ENCODE results near the gene MYBPH. TPM values are rescaled to one million over a fixed set of nuclear protein-coding genes. Genes with fewer than 3 reads are reported as not detected.

MYBPH gene
- total RNA-seq, result not detected in 2 replicates

GRCh38 chr1:203175237-203175826, at the start of gene MYBPH:
Gene MYBPH, minus strand, starts transcription at chr1:203175826. Its CDS starts 71 bp downstream, at chr1:203175755.

DNA sequence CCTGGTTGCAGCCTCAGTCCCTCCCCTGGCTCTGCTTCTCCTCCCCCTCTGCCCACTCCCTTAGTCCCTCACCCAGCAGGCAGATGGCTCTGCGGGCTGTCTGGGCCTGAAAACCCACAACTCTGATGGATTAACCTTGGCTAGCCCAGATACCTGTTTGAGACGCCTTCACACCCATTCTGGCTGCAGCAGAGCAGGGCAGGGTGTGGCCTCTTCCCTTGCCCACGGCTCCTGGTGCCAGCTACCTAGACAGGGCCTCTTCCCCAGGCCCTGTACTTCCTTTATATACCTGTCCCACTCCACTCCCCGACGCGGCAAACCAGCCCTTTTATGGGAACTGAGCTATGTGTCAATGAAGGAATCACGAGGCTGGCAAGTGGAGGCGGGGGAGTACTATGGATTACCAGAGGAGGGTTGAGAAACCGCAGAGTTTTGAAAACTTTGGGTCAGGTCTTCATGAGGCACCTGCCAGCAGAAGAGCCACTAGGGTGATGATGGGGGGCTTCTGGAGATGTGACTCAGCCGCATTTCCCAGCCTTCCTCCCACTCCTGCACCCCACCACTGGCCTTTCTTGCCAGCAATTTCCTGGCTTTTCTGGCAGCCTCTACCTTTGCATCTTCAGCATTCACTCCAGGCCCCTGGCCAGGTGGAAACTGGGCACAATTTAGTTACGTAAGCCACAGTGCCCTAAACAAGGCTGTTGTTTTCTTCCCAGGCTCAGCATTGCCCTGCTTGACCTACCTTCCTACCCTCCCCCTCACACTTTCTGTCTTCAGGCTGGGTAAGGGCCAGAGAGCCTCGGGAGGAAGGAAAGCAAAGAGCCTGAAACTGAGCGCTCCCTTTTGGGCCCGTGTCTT, 11.0 kb upstream of the MYBPH start, which contains the start of gene CHI3L1:
Gene CHI3L1 (minus strand): TSS at position 259 of the 858 bp plus-strand sequence. CDS start 81 bp downstream, at position 178.

GRCh38 chr1:203127666-203128430, 47.8 kb downstream of the MYBPH start, which contains the start of gene ADORA1:
Gene ADORA1, plus strand, starts transcription at chr1:203127726. Its CDS starts 1,116 bp downstream, at chr1:203128842.

Other genes with a start within 250 kb of the MYBPH start
- 23.5 and 24.4 TPM in 2 replicates for gene KLHL12, start 248.6 kb downstream of the MYBPH start, total RNA-seq
- gene ADIPOR1, start 217.5 kb downstream of the MYBPH start, total RNA-seq, result 146 and 152 TPM in 2 replicates
- gene CYB5R1, start 208.6 kb downstream of the MYBPH start, total RNA-seq, result 86.1 and 106 TPM in 2 replicates
- gene TMEM183A, start 168.5 kb downstream of the MYBPH start, total RNA-seq, result 70.7 and 77.9 TPM in 2 replicates
- 0.15 and 0.16 TPM in 2 replicates for gene PPFIA4, start 149.3 kb downstream of the MYBPH start, total RNA-seq
- gene MYOG, start 89.8 kb downstream of the MYBPH start, total RNA-seq, result not detected in 2 replicates
- gene ADORA1, start 48.1 kb downstream of the MYBPH start, total RNA-seq, result 0.31 TPM in 1 of 2 replicates, not detected in the other
- 0.27 TPM in 1 of 2 replicates, not detected in the other for gene CHI3L1, start 10.9 kb upstream of the MYBPH start, total RNA-seq
- gene CHIT1, start 53.8 kb upstream of the MYBPH start, total RNA-seq, result not detected in 2 replicates
- gene BTG2, start 129.7 kb upstream of the MYBPH start, total RNA-seq, result 25.1 and 34.1 TPM in 2 replicates
- gene FMOD, start 175.3 kb upstream of the MYBPH start, total RNA-seq, result 0.42 and 2.0 TPM in 2 replicates